GM21529 (cell line): ENCODE measurements around the gene NIPBL.
"Not testable (repeated sequence)": the region's sequence is repeated elsewhere in the genome, so short reads cannot be mapped to it uniquely, and the experiment has no call there.

Experiments
- ATAC-seq: cut with Tn5 transposase; IDR thresholded peaks from one replicate; pipeline ENCODE4 v1.9.1; 2021; ENCODE audit not compliant: unreplicated experiment

NIPBL gene

DNA sequence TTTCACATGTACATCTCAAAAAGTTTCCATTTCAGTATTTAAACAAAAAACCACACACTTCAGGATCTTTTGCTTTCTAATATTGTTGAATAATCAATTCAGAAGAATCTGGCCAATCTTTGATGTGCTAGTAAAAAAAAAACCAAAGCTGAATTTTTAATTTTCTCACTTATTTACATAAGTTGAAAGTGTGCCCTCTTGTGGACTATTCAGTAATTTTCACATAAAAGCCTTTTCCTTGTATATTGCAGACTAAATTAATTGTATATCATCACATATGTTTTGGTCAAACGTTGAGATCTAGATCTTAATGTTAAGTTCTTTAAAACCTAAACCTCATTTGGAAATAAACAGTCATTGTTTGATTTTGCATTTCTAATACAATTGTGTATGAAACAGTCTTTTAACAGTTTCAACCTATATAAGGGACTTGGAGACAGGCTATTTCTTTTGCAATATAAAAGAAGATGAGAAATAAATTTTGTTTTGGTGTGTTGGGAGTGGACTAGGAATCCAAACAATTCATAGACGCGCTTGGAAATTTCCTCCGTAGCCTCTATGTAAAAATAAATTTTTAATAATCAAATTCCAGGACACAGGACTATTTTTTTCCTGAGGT lies 68.1 kb downstream of the NIPBL start:
- no peak for ATAC-seq

DNA sequence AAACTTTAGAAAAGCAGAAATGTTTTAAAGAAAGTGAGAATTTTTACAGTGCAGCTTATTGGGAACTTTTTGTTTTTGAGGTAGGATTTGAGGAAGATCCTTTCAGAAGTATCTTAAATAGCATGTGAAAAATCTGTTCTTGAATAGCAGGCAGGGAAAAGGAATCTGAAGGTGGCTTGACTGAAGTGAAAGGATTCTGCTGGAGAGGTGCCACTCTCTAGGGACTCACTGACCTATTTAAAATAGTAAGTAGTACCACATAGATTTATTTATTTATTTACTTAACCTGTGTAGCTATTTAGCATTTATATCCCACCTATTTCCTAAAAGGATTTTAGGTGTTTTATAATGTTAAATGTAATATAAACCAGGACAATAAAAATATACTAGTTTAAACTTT lies 69.1 kb downstream of the NIPBL start:
- no peak for ATAC-seq

DNA sequence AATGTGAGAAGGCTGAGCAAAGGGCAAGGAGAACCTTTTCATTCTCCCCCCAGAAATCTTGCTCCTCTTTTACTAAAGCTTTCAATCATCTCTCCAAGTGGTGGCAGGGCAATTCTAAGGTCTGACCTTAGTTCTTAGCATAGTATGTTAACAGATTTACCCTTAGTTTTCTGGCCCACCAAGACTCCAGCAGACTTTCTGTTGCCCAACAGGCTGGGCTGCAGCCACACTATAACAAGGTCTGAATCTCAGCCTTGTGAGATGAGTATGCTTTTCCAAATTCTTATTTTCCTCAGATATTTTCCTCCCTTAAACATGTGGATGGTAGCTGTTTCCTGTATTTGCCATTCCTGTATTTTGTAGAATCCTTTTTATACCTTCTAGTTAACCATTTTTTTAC lies 69.5 kb downstream of the NIPBL start:
- no peak for ATAC-seq

DNA sequence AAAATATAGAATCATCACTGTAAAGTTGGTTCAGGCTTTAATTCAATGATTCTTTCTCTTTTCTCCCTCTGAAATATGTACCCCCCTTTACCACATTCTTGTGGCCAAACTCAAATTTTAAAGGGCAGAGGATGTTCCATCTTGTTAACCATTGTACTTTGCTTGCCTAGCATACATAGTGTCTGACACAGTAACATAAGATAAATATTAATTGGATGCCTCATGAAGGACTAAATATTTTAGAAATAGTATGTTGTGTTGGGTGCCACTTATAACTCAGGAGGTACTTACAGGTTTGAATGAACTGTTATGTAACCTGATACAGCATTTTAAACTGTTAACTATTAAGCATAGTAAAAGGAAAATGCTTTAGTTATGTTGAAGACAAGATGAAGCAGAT lies 71.5 kb downstream of the NIPBL start:
- ATAC-seq, result no peak

DNA sequence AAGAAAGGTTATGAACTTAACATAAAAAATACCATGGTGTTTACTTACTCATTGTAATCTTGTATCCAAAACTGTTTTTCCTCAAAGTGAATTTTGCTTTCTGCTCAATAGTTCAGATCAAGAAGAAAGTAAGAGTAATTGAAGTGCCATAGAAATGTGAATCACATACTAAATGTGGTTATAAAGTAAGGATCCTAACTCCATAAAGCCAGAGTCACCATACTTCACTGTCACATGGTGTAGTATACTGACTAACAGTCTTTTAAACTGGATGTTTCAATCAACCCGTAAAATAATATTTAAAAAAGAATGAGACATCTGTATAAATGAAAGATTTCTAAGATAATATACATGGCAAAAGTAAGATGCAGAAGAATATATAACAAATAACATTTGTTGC lies 72.1 kb downstream of the NIPBL start:
- ATAC-seq, result no peak

DNA sequence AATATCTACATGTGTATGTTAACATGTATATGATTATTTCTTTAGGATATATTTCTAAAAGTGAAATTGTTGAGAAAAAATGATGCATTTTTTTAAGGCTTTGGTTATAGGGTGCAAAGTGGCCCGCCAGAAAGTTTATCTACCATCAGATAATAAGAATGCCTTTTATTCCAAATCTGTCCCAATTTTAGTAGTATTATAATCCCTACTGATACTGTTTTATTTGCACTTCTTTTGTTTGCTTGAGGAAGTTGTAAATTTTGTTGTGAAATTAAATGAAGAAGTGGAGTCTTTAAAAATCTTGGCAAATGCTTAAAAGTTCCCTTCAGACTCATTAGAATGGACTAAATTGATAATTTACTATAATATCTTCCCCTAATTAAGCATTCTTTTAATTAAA lies 73.0 kb downstream of the NIPBL start:
- ATAC-seq, result no peak

DNA sequence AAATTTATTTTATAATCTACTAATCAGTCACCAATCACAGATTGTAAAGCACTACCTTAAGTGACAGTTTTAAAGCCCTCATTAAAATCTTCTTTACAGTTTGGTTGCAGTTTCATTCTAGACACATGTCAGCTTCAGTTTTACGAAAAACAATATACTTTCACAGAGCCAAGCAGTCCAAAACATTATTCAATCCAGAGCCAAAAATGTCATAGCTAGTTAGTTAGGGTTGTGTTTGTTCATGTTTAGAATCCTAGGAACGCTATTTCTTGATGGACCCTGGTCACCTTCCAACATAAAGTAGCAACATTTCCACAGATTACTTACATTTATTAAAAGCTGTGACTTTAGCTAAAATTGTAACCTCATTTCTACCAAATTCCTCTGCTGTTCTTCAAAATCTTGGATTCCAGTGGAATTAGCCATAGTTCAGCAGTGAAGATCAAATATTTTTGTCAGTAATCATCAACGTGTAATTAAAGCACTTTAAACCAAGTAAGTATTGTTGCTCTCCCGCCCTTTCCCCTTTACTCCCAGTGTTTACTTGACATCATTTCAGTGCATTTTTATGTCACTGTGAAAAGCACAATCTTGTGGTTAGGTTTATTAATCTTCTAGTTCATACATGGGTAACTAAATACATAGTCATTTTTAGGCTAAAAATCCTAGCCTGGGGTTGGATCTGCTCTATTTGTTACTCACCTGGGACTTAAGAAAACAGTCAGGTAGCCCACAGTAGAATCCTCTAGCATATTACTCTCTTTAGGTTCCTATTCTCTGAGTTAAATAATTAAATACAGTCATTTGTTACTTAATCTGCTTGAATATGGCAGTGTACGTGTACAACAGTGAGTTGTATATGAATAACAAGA lies 74.3 kb downstream of the NIPBL start:
- ATAC-seq, result no peak

DNA sequence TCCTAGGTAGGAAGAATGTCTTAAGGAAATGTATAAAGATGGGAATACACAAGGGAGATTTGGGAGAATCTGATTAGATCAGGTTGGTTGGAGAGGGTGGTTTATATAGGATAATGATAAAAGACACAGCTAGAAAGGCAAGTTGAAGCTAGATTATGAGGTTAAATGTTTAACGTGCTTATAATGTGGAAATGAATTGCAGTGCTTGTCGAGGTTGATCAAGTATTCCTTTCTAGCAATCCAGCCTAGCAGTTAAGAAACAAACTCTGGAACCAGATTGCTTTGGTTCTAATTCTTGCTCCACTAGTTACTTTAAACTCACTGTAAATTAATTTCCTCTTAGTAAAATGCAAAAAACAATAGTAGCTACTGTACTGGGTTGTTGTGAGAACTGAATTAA lies 76.5 kb downstream of the NIPBL start:
- ATAC-seq, result no peak

DNA sequence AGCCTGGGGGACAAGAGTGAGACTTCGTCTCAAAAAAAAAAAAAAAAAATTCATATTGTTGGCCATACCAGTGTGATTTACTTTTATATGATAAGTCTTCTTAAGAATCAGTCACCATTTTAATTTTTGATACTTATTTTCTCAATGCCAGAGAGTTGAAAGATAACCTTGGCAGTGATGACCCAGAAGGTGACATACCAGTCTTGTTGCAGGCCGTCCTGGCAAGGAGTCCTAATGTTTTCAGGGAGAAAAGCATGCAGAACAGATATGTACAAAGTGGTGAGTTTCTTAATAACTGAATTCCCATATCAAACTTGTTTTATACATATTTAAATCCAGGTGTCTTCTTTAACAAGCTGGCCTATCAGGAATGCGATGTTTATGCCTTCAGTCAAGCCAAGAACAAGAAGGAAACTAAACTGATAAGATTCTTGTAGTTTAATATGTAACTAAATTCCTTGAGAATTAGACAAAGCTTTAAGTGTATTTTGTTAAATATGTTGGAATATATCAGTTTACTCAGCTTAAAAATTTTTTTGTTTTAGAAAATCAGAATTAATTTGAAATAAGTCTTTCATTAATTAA lies 81.5 kb downstream of the NIPBL start:
- no peak for ATAC-seq

DNA sequence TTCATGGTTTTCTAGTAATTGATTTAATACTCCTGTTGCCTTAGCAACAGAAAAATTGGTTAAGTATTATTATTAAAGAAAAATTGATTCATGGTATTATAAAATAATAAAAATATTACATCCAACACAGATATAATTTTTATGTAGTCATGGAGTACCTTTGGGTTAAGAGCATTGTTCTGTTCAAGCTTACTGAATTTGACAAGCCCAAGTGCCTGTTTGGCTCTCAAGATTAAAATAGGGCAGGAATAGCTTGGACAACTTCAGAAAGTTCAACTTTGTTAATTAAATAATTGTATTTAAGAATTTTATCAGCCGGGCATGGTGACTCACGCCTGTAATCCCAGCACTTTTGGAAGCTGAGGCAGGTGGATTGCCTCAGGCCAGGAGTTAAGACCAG lies 82.0 kb downstream of the NIPBL start:
- ATAC-seq, result no peak

DNA sequence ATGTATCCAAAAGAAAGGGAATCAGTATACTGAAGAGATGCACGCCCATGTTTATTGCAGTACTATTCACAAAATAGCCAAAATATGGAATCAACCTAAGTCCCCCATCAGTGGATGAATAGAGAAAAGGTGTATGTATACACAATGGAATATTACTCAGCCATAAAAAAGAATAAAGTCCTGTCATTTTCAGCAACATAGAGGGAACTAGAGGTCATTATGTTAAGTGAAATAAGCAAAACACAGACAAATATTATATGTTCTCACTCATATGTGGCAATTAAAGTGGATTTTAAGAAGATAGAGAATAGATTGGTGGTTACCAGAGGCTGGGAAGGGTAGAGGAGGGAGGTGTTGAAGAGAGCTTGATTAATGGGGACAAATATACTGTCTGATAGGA lies 88.6 kb downstream of the NIPBL start:
- ATAC-seq, result no peak

DNA sequence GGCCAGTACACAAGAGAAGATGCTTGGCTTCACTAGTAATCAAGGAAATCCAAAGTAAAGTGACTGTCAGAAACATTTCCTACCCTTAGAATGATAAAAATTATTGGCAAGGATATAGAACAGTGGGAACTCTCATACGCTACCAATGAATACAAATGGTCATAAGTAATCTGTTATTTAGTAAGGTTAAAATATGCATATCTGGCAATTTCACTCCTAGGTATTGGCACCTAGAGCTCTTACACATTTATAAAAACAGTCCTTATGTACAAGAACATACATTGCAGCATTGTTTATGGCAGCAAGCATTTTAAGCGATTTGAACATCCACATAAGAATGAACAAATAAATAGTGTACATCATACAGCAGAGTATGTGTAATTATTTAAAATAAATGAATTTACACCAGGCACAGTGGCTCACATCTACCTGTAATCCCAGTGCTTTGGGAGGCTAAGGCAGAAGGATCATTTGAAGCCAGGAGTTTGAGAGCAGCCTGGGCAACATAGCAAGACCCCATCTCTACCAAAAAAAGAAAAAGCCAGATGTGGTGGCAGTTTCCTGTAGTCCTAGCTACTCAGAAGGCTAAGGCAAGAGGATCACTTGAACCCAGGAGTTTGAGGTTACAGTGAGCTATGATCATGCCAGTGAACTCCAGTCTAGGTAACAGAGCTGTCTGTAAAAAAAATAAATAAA lies 93.3 kb downstream of the NIPBL start:
- ATAC-seq, result no peak

DNA sequence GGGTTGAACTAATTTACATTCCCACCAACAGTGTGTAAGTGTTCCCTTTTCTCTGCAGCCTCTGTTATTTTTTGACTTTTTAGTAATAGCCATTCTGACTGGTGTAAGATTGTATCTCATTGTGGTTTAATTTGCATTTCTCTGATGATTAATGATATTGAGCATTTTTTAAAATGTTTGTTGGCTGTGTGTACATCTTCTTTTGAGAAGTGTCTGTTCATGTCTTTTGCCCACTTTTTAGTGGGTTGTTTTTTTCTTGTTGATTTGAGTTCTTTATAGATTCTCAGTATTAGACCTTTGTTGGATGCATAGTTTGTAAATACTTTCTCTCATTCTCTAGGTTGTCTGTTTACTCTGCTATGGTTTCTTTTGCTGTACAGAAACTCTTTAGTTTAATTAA lies 101.6 kb downstream of the NIPBL start:
- no peak for ATAC-seq

DNA sequence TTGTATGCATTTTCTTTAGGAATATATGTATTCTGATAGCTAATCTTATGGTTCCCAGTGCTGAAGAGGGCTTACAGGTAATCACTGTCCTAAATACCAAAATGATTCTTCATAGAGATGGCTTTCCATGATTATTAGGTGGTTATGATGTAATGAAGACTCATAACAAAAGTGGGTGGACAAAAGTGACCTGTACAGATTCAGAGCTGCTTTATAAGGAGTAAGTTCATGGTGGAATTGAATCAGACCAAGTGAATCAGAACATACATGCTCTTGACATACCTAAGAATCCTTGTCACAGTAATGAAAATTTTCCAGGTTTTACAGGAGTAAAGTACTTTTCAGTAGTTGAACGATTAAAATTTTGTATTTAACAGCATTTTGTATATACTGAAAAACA lies 105.6 kb downstream of the NIPBL start:
- no peak for ATAC-seq

DNA sequence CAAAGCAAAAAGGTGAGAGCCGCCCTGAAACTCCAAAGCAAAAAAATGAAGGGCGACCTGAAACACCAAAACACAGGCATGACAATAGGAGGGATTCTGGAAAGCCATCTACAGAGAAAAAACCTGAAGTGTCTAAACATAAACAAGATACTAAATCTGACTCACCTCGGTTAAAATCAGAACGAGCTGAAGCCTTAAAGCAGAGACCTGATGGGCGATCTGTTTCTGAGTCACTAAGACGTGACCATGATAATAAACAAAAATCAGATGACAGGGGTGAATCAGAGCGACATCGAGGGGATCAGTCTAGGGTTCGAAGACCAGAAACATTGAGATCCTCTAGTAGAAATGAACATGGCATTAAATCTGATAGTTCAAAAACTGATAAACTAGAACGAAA lies 108.8 kb downstream of the NIPBL start:
- ATAC-seq, result no peak

DNA sequence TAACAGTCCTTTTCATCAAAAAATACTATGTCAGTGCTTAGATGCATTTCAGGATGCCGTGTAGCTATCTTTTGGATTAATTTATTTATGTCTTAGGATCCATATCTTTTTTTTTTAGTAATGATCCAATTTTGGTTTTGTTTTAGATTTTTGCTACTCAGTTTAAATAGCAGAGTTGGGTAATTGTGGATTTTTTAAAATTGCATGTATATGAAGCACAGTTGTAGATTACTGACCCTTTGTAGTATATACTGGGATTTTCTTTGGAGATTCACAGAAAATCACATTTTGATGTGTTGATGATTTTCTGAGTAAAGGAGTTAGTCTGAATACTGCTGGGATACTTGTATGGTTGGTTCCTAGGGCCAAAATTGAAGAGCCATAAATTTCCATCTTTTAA lies 111.8 kb downstream of the NIPBL start:
- ATAC-seq, result no peak

DNA sequence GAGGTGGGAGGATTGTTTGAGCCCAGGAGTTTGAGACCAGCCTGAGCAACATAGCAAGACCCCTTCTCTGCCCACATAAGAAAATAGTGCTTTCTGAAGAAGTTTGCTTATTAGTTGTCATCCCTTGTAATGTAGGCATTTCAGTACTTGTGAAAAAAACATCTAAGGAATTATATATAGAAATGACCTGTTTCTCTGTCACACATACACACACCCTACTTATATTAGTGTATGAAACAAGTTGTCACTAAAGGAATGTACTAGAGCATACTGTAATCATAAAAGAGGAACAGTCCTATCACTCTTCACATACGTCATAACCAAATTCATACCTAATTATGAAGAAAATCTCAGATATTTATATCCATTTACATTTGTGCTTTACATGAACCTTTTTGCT lies 122.0 kb downstream of the NIPBL start:
- no peak for ATAC-seq

DNA sequence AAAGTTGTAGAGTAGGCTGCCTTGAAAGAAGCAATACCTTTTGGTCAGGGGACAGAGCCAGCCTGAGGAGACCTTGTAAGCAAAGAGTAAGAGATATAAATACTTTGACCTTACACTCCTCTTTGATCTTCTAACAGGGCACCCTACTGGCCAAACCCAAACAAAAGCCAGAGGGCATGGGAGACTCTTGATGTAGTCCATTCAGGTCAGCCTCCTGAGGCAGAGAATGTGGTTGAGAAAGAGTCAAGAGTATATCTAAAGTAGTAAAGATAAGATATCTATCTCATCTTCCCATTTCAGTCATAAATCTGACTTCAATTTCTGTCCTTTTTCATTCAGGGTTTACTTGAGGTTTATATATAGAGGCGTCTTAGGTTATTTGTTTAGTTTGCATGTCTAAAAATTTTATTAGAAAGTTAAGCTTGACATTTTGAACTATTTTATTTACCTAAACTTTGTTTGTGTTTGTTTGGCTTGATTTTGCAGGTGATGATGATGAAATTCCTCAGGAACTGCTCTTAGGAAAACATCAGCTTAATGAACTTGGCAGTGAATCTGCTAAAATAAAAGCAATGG lies 125.7 kb downstream of the NIPBL start:
- ATAC-seq, result no peak

DNA sequence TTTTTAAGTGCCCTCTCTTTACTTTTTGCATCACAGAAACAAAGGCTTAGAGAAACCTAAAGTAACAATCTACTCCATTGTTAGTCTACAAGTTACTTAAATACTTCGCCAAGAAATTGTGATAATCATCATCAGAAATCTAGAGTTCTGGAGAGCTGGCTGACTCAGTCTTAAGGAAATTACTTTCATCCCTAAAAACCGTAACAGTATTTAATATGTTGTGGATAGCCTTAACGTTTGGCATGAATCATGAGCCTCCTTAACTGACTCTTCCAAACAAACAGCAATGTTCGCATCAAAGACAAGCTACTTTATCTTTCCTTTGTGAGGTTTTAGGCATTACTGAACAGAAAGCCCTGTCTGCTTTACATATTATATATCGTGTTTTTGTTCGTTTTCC lies 128.7 kb downstream of the NIPBL start:
- no peak for ATAC-seq

DNA sequence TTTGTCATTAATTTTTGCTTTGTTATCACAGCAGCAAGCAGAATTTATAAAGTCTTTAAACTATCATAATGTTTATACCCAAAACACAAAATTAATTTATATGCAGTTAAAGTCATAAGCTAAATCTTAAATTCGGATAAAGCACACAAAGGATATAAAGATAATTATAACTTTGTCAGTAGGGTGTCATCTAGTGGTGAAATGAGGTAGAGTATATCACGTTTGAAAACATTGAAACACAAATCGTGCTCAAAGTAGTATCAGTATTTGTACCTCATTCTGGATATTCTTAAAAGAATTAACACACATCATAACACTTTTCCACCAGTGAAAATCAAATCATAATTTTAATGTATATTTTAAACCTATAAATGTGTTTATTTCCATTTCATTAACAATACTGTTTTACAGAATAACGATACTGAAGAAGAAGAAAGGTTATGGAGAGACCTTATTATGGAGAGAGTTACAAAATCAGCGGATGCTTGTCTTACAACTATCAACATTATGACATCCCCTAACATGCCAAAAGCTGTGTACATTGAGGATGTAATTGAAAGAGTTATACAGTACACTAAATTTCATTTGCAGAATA lies 129.5 kb downstream of the NIPBL start:
- ATAC-seq, result no peak

DNA sequence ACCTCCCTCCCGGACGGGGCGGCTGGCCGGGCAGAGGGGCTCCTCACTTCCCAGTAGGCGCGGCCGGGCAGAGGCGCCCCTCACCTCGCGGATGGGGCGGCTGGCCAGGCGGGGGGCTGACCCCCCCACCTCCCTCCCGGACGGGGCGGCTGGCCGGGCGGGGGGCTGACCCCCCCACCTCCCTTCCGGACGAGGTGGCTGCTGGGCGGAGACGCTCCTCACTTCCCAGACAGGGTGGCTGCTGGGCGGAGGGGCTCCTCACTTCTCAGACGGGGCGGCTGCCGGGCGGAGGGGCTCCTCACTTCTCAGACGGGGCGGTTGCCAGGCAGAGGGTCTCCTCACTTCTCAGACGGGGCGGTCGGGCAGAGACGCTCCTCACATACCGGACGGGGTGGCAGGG lies 136.6 kb downstream of the NIPBL start:
- not testable (repeated sequence) for ATAC-seq
